DND-41 (cell line): ENCODE results near the gene RPL5.

ENCODE experiments used
- EZH2 ChIP-seq: IDR thresholded peaks from 3 replicates; pipeline ENCODE4 v1.6.1; 2012; ENCODE audit warnings: borderline replicate concordance, low read depth, mild to moderate bottlenecking, moderate library complexity, low read length, inconsistent platforms; ENCODE audit not compliant: severe bottlenecking
- TF ChIP-seq, protein P1 (sequence below): IDR thresholded peaks from 2 replicates; pipeline ENCODE4 v1.5.1; 2012; ENCODE audit warnings: borderline replicate concordance, low read length, moderate library complexity, mild to moderate bottlenecking; ENCODE audit not compliant: poor library complexity, severe bottlenecking; ENCODE audit errors: extremely low read depth

- TF ChIP-seq, protein P1, sequence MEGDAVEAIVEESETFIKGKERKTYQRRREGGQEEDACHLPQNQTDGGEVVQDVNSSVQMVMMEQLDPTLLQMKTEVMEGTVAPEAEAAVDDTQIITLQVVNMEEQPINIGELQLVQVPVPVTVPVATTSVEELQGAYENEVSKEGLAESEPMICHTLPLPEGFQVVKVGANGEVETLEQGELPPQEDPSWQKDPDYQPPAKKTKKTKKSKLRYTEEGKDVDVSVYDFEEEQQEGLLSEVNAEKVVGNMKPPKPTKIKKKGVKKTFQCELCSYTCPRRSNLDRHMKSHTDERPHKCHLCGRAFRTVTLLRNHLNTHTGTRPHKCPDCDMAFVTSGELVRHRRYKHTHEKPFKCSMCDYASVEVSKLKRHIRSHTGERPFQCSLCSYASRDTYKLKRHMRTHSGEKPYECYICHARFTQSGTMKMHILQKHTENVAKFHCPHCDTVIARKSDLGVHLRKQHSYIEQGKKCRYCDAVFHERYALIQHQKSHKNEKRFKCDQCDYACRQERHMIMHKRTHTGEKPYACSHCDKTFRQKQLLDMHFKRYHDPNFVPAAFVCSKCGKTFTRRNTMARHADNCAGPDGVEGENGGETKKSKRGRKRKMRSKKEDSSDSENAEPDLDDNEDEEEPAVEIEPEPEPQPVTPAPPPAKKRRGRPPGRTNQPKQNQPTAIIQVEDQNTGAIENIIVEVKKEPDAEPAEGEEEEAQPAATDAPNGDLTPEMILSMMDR = no peak
- no peak for TF ChIP-seq EZH2
Measured at GRCh38 chr1:92864131-92864530, 32.3 kb downstream of the RPL5 start.
